KOPT-K1 (cell line): ENCODE measurements around the gene CYTH2.

Experiments used
- H3K27ac ChIP-seq: fragments of 200-600 bp; sonication (generic); 2 replicates; pipeline ENCODE4 v1.5.1; 2016; ENCODE audit warnings: antibody characterized with exemption, mild to moderate bottlenecking, low read depth, low read length; ENCODE audit not compliant: poor library complexity, severe bottlenecking
- H3K36me3 ChIP-seq: fragments of 200-600 bp; sonication (generic); 2 replicates; pipeline ENCODE4 v1.5.1; 2017; ENCODE audit warnings: antibody characterized with exemption, mild to moderate bottlenecking, low read length, moderate library complexity; ENCODE audit not compliant: insufficient read depth
- H3K9me3 ChIP-seq: fragments of 200-600 bp; sonication (generic); 2 replicates; pipeline ENCODE4 v1.5.1; 2017; ENCODE audit warnings: antibody characterized with exemption, low read length, mild to moderate bottlenecking; ENCODE audit not compliant: insufficient read depth, poor library complexity, severe bottlenecking

CYTH2 gene

GRCh38 chr19:48445606-48446481, 23.3 kb upstream of the CYTH2 start, which contains the start of gene GRWD1:
GRWD1 (plus strand) TSS chr19:48445983; CDS start chr19:48446006, 23 bp downstream.
- peak within 1 kb of the TSS; percentile 66 for H3K27ac ChIP-seq
- H3K36me3 ChIP-seq: peaks cover 38% of the 10 kb centered on the region
- H3K9me3 ChIP-seq: no peaks in the 10 kb centered on the region

GRCh38 chr19:48446579-48446978, 22.6 kb upstream of the CYTH2 start:
- Histone ChIP-seq H3K9me3 (no peaks in the 10 kb centered on the region), H3K27ac (peak overlapping the region; percentile 66), H3K36me3 (peaks cover 46% of the 10 kb centered on the region)

GRCh38 chr19:48448563-48448962, 20.6 kb upstream of the CYTH2 start:
- Histone ChIP-seq H3K27ac (no peak overlapping the region), H3K36me3 (peaks cover 66% of the 10 kb centered on the region)

GRCh38 chr19:48450441-48450840, 18.7 kb upstream of the CYTH2 start:
- Histone ChIP-seq H3K36me3 (peaks cover 84% of the 10 kb centered on the region), H3K9me3 (no peaks in the 10 kb centered on the region), H3K27ac (no peak overlapping the region)

More at GRCh38 chr19:48448563-48448962, 20.6 kb upstream of the CYTH2 start:
- H3K9me3 ChIP-seq: no peaks in the 10 kb centered on the region

GRCh38 chr19:48450863-48451262, 18.3 kb upstream of the CYTH2 start:
- peaks cover 89% of the 10 kb centered on the region for H3K36me3 ChIP-seq
- H3K9me3 ChIP-seq: no peaks in the 10 kb centered on the region
- H3K27ac ChIP-seq: no peak overlapping the region

- no peaks in the 10 kb centered on the region for H3K9me3 ChIP-seq
- no peak overlapping the region for H3K27ac ChIP-seq
- H3K36me3 ChIP-seq: peaks cover 96% of the 10 kb centered on the region
Observed at GRCh38 chr19:48451624-48452023, 17.5 kb upstream of the CYTH2 start.

- no peaks in the 10 kb centered on the region for H3K9me3 ChIP-seq
- no peak overlapping the region for H3K27ac ChIP-seq
- H3K36me3 ChIP-seq: peaks cover 100% of the 10 kb centered on the region
Observed at GRCh38 chr19:48452289-48453190, 16.6 kb upstream of the CYTH2 start.

GRCh38 chr19:48454150-48454730, 14.9 kb upstream of the CYTH2 start:
- peaks cover 95% of the 10 kb centered on the region for H3K36me3 ChIP-seq
- no peak overlapping the region for H3K27ac ChIP-seq
- no peaks in the 10 kb centered on the region for H3K9me3 ChIP-seq

GRCh38 chr19:48455171-48455907, 13.8 kb upstream of the CYTH2 start, which contains the start of gene KCNJ14:
KCNJ14 (plus strand) TSS chr19:48455574; CDS start chr19:48461725, 6,151 bp downstream.
- Histone ChIP-seq H3K36me3 (peaks cover 92% of the 10 kb centered on the region), H3K27ac (no peak within 1 kb of the TSS), H3K9me3 (no peaks in the 10 kb centered on the region)

GRCh38 chr19:48455908-48456562, 13.1 kb upstream of the CYTH2 start:
- Histone ChIP-seq H3K27ac (no peak overlapping the region), H3K9me3 (no peaks in the 10 kb centered on the region), H3K36me3 (peaks cover 85% of the 10 kb centered on the region)

- Histone ChIP-seq H3K27ac (no peak overlapping the region), H3K36me3 (peaks cover 85% of the 10 kb centered on the region), H3K9me3 (no peaks in the 10 kb centered on the region)
Observed at GRCh38 chr19:48456864-48457263, 12.3 kb upstream of the CYTH2 start.

- H3K27ac ChIP-seq: no peak overlapping the region
- H3K36me3 ChIP-seq: peaks cover 85% of the 10 kb centered on the region
- no peaks in the 10 kb centered on the region for H3K9me3 ChIP-seq
Observed at GRCh38 chr19:48458016-48458415, 11.2 kb upstream of the CYTH2 start.

GRCh38 chr19:48461651-48461981, 7.6 kb upstream of the CYTH2 start:
- Histone ChIP-seq H3K36me3 (peaks cover 61% of the 10 kb centered on the region), H3K27ac (no peak overlapping the region), H3K9me3 (no peaks in the 10 kb centered on the region)
